PFSK-1 (cell line): ENCODE results near the gene C1QTNF1.

Experiments
- POLR2AphosphoS5 ChIP-seq: IDR thresholded peaks from 2 replicates; pipeline ENCODE4 v1.6.1; 2012; ENCODE audit warnings: low read depth, mild to moderate bottlenecking, control low read depth, low read length, moderate library complexity
- REST ChIP-seq, 2 experiments: IDR thresholded peaks; 2 replicates each; pipeline versions ENCODE4 v1.6.1 to v1.8.0; 2011 to 2012; ENCODE audit warnings: low read depth in 2 of 2, low read length in 2 of 2, control low read depth in 1 of 2, inconsistent platforms in 1 of 2, mild to moderate bottlenecking in 1 of 2, moderate library complexity in 1 of 2; ENCODE audit not compliant: insufficient read depth in 1 of 2
- SIN3A ChIP-seq: IDR thresholded peaks from 2 replicates; pipeline ENCODE4 v1.6.1; 2012; ENCODE audit warnings: mild to moderate bottlenecking, low read length, moderate library complexity, borderline replicate concordance; ENCODE audit not compliant: insufficient read depth
- TAF1 ChIP-seq: IDR thresholded peaks from 2 replicates; pipeline ENCODE4 v1.6.1; 2012; ENCODE audit warnings: low read length, control low read depth, borderline replicate concordance; ENCODE audit not compliant: insufficient read depth

DNA sequence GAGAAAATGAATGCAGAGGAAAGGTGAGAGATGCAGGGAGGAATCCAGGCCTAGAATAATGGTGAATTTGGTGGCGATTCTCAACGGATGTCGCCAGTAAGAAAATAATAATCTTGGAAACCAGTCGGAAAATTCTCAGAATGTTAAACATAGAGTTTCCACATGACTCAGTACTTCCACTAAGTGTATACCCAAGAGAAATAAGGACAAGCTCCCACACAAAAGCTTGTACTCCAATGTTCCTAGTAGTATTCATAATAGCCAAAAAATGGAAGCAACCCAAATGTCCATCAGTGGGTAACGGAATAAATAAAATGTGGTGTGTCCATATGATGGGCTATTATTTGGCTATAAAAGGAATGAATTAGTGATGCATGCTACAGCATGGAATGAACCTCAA lies 31.2 kb downstream of the C1QTNF1 start:
- no peak for TF ChIP-seq REST (IDR thresholded peaks at IDR 0.05; ENCODE audit: insufficient read depth in 1 of 2, low read depth in 2 of 2, low read length in 2 of 2)
- TF ChIP-seq SIN3A, result no peak
- TF ChIP-seq TAF1, result no peak
- TF ChIP-seq POLR2AphosphoS5, result no peak
